OCI-LY1 (cell line): ENCODE data around the gene LRIT3.

Experiments used
- H2AFZ ChIP-seq: fragments of 200-600 bp; sonication (generic), shearing (Covaris generic); 2 replicates; pipeline ENCODE4 v1.6.0; 2014; ENCODE audit warnings: antibody characterized with exemption, mild to moderate bottlenecking, low read length
- H3F3A ChIP-seq: fragments of 200-600 bp; sonication (generic), shearing (Covaris generic); 2 replicates; pipeline ENCODE4 v1.6.0; 2014; ENCODE audit warnings: mild to moderate bottlenecking, antibody characterized with exemption, low read length, moderate library complexity; ENCODE audit not compliant: insufficient read depth
- H3K27ac ChIP-seq: fragments of 200-600 bp; sonication (generic); 2 replicates; pipeline ENCODE4 v1.5.1; 2014; ENCODE audit warnings: low read length, mixed run types, mild to moderate bottlenecking, low read depth; ENCODE audit not compliant: poor library complexity, severe bottlenecking
- H3K27me3 ChIP-seq: fragments of 200-600 bp; sonication (generic); 2 replicates; pipeline ENCODE4 v1.6.0; 2014; ENCODE audit warnings: antibody characterized with exemption, mild to moderate bottlenecking, low read length, moderate library complexity; ENCODE audit not compliant: insufficient read depth
- H3K36me3 ChIP-seq: fragments of 200-600 bp; sonication (generic); 2 replicates; pipeline ENCODE4 v1.6.1; 2014; ENCODE audit warnings: mild to moderate bottlenecking, antibody characterized with exemption, low read length, moderate library complexity, mixed read lengths; ENCODE audit not compliant: insufficient read depth
- H3K4me1 ChIP-seq: fragments of 200-600 bp; sonication (generic); 2 replicates; pipeline ENCODE4 v1.5.1; 2014; ENCODE audit warnings: mild to moderate bottlenecking, low read length, moderate library complexity; ENCODE audit not compliant: insufficient read depth, severe bottlenecking
- H3K4me2 ChIP-seq: fragments of 200-600 bp; sonication (generic), shearing (Covaris generic); 2 replicates; pipeline ENCODE4 v1.6.1; 2014; ENCODE audit warnings: low read length
- H3K4me3 ChIP-seq: fragments of 200-600 bp; sonication (generic); 2 replicates; pipeline ENCODE4 v1.5.1; 2014; ENCODE audit warnings: low read length, low read depth, mild to moderate bottlenecking, mixed read lengths; ENCODE audit not compliant: poor library complexity, severe bottlenecking
- H3K79me2 ChIP-seq: fragments of 200-600 bp; shearing (Covaris generic); 2 replicates; pipeline ENCODE4 v1.6.1; 2016; ENCODE audit warnings: mixed run types, low read length, mixed read lengths; ENCODE audit not compliant: insufficient read depth
- H3K9ac ChIP-seq: fragments of 200-600 bp; sonication (generic), shearing (Covaris generic); 2 replicates; pipeline ENCODE4 v1.6.1; 2014; ENCODE audit warnings: mild to moderate bottlenecking, low read length, mixed read lengths
- H3K9me2 ChIP-seq: fragments of 200-600 bp; sonication (generic), shearing (Covaris generic); 2 replicates; pipeline ENCODE4 v1.6.1; 2014; ENCODE audit warnings: low read depth, mild to moderate bottlenecking, low read length, mixed read lengths
- H3K9me3 ChIP-seq: fragments of 200-600 bp; shearing (Covaris generic); 2 replicates; pipeline ENCODE4 v1.6.1; 2014; ENCODE audit warnings: low read length, mixed read lengths
- H4K20me1 ChIP-seq: fragments of 200-600 bp; sonication (generic), shearing (Covaris generic); 2 replicates; pipeline ENCODE4 v1.6.0; 2016; ENCODE audit warnings: mild to moderate bottlenecking, low read length; ENCODE audit not compliant: insufficient read depth
- CTCF ChIP-seq: fragments of 200-600 bp; sonication (generic), shearing (Covaris generic); IDR thresholded peaks from 2 replicates; pipeline ENCODE4 v1.5.1; 2017; ENCODE audit warnings: mild to moderate bottlenecking, antibody characterized with exemption, low read length, moderate library complexity, mixed read lengths
- EZH2 ChIP-seq: fragments of 200-600 bp; sonication (generic), shearing (Covaris generic); IDR thresholded peaks from 2 replicates; pipeline ENCODE4 v1.8.0; 2017; ENCODE audit warnings: borderline replicate concordance, mixed run types, mild to moderate bottlenecking, antibody characterized with exemption, low read length, moderate library complexity, mixed read lengths

Gene LRIT3

DNA sequence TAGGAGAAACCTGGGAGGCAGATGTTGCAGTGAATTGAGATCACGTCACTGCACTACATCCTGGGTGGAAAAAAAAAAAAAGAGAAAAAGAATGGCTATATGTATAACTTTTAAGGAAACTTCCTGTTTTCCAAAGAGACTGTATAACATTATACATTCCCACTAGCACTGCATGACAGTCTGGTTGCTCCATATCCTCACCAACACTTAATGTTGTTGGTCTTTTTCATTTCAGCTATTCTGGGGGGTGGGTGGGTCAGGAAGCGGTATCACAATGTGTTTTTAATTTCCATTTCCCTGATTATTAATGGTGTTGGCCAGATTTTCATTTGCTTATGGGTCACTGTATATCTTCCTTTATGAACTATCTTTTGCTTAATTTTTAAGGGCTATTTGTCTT is 13.4 kb downstream of the LRIT3 start:
- no peaks in the 10 kb centered on the region for H3K79me2 ChIP-seq
- no peaks in the 10 kb centered on the region for H3F3A ChIP-seq

GRCh38 chr4:109861916-109862511 is 14.1 kb downstream of the LRIT3 start:
- Histone ChIP-seq H3F3A (no peaks in the 10 kb centered on the region), H2AFZ (no peak overlapping the region), H3K4me1 (no peaks in the 10 kb centered on the region), H4K20me1 (no peaks in the 10 kb centered on the region), H3K9me2 (no peaks in the 10 kb centered on the region), H3K4me3 (no peak overlapping the region), H3K9me3 (peaks cover 8% of the 10 kb centered on the region; the same call in 1 of the 2 replicates), H3K36me3 (no peaks in the 10 kb centered on the region), H3K9ac (no peak overlapping the region), H3K79me2 (no peaks in the 10 kb centered on the region), H3K27ac (no peak overlapping the region), H3K27me3 (no peaks in the 10 kb centered on the region), H3K4me2 (no peak overlapping the region)
- no peak for TF ChIP-seq CTCF

More for the DNA sequence above, 13.4 kb downstream of the LRIT3 start:
- no peaks in the 10 kb centered on the region for H3K4me1 ChIP-seq
- no peaks in the 10 kb centered on the region for H3K27me3 ChIP-seq
- no peak overlapping the region for H3K27ac ChIP-seq
- H3K36me3 ChIP-seq: no peaks in the 10 kb centered on the region
- H4K20me1 ChIP-seq: no peaks in the 10 kb centered on the region
- no peak for TF ChIP-seq EZH2
- TF ChIP-seq CTCF: no peak
- H3K4me3 ChIP-seq: no peak overlapping the region
- no peaks in the 10 kb centered on the region for H3K9me2 ChIP-seq
- H3K9me3 ChIP-seq: peaks cover 8% of the 10 kb centered on the region; the same call in 1 of the 2 replicates
- H3K4me2 ChIP-seq: no peak overlapping the region
- H3K9ac ChIP-seq: no peak overlapping the region
- no peak overlapping the region for H2AFZ ChIP-seq

DNA sequence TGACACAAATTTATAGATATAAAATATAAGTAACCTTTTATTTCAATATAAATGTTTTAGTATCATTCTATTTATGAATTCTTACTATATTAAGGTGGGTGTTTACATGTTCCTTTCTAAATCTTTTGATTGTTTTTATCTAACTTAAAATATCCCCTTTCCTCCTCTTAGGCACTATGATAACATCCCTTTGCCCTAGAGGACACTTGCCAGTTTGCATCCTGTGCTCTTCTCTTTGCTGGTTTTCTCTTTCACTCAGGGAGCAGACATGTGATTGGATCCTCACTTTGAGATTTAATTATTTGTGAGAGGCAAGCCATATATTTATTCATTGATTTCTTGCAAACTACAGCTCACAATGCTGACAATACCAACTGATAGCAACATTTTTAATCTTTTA is 16.2 kb downstream of the LRIT3 start:
- Histone ChIP-seq H3K9me3 (peaks cover 8% of the 10 kb centered on the region; the same call in 1 of the 2 replicates), H2AFZ (no peak overlapping the region), H3K4me1 (no peaks in the 10 kb centered on the region), H3K79me2 (no peaks in the 10 kb centered on the region), H4K20me1 (no peaks in the 10 kb centered on the region), H3K4me3 (no peak overlapping the region), H3K4me2 (no peak overlapping the region), H3F3A (no peaks in the 10 kb centered on the region), H3K9me2 (no peaks in the 10 kb centered on the region), H3K36me3 (no peaks in the 10 kb centered on the region), H3K27me3 (no peaks in the 10 kb centered on the region), H3K9ac (no peak overlapping the region), H3K27ac (no peak overlapping the region)
- TF ChIP-seq EZH2: no peak
- no peak for TF ChIP-seq CTCF
